ENCODE measurements around the gene TBC1D22A. TPM values are rescaled to one million over a fixed set of nuclear protein-coding genes. Genes with fewer than 3 reads are reported as not detected.
A peak's percentile ranks its signal among the peaks of the same experiment; 100 is the strongest.

The TBC1D22A gene
- total RNA-seq, 1 donor from 2014 or later = 87.8 TPM

DNA sequence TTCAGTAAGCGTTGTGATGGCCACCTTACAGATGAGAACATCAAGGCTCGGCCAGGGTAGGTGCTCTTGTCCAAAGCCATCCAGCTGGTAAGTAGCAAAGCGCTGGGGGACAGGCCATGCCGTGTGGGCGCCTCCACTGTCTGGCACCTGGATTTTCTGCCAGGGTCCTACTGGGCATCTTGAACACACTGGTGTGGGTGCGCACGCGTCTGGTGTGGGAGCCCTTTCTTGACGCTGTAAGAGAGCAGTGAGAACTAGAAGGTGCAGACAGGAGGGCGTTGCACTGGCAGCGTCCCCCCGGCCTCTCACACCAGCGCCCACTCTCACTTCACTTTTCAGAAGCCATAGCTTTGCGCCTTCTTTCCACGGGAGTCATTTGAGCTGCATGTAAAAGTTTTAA lies 296.6 kb downstream of the TBC1D22A start:
- peaks cover 6 to 15% of the 10 kb centered on the region in 2 donors for H3K36me3 ChIP-seq
- TF ChIP-seq, protein P1, sequence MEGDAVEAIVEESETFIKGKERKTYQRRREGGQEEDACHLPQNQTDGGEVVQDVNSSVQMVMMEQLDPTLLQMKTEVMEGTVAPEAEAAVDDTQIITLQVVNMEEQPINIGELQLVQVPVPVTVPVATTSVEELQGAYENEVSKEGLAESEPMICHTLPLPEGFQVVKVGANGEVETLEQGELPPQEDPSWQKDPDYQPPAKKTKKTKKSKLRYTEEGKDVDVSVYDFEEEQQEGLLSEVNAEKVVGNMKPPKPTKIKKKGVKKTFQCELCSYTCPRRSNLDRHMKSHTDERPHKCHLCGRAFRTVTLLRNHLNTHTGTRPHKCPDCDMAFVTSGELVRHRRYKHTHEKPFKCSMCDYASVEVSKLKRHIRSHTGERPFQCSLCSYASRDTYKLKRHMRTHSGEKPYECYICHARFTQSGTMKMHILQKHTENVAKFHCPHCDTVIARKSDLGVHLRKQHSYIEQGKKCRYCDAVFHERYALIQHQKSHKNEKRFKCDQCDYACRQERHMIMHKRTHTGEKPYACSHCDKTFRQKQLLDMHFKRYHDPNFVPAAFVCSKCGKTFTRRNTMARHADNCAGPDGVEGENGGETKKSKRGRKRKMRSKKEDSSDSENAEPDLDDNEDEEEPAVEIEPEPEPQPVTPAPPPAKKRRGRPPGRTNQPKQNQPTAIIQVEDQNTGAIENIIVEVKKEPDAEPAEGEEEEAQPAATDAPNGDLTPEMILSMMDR (IDR thresholded peaks at IDR 0.05) = no peak
- H3K9me3 ChIP-seq = no peaks in the 10 kb centered on the region
- no peak for DNase-seq (ENCODE audit: low spot score in 2 of 2)
- intact Hi-C loops (cut with DNase I) = no loop called here
- no peak overlapping the region for H3K4me3 ChIP-seq
- no peak overlapping the region for H3K27ac ChIP-seq
- H3K27me3 ChIP-seq = no peaks in the 10 kb centered on the region
- no peaks in the 10 kb centered on the region for H3K4me1 ChIP-seq

DNA sequence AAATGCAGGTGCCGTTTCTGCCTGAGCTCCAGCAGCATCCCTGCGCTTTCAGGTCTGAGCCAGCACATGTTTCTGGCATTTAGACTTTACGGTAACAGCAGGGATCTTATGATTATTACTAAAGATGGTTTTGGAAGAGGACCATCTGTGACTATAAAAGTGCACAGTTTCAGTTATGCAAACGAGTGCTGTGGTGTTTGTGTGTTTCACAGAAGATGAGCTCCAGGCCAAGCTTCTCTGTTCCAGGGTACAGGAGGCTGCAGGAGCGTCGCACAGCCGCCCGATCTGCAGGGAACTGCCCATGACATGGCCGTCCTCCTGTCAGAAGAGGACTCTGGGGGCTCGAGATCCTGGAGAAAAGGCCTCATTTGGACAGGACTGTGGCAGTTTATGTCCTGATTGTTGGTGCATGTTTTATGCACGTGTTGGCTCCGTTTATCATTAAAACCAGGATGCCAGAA lies 297.3 kb downstream of the TBC1D22A start:
- Histone ChIP-seq H3K4me1 (no peaks in the 10 kb centered on the region), H3K9me3 (no peaks in the 10 kb centered on the region), H3K27me3 (no peaks in the 10 kb centered on the region), H3K4me3 (no peak overlapping the region), H3K36me3 (peaks cover 6 to 15% of the 10 kb centered on the region in 2 donors), H3K27ac (no peak overlapping the region)
- intact Hi-C loops (cut with DNase I) = no loop called here
- no peak for DNase-seq (ENCODE audit: low spot score in 2 of 2)
- TF ChIP-seq, protein P1 (IDR thresholded peaks at IDR 0.05) = no peak

DNA sequence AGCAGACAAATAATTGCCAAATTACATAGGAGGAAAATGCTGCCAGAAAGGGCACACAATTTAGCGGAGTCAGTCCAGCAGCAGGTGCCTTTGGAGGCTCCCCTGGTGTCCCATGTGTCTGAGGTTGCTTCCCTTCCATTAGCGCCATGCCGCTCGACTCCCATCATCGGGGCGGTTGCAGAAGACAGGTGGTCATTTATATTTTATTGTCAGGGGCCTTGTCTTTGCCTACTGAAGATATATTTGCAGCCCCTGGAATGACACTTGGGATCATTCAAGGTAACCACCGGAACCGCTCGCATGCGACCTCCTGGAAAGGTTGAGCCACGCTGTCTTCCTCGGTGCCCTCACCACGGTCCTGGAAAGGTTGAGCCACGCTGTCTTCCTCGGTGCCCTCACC lies 298.3 kb downstream of the TBC1D22A start:
- Histone ChIP-seq H3K9me3 (no peaks in the 10 kb centered on the region), H3K27me3 (no peaks in the 10 kb centered on the region), H3K36me3 (peaks cover 6 to 15% of the 10 kb centered on the region in 2 donors), H3K4me1 (no peaks in the 10 kb centered on the region), H3K4me3 (no peak overlapping the region), H3K27ac (no peak overlapping the region)
- TF ChIP-seq, protein P1 (IDR thresholded peaks at IDR 0.05) = no peak
- peak in 1 of 2 donors; percentile 28 for DNase-seq (ENCODE audit: low spot score in 2 of 2)
- intact Hi-C loops (cut with DNase I) = no loop called here

DNA sequence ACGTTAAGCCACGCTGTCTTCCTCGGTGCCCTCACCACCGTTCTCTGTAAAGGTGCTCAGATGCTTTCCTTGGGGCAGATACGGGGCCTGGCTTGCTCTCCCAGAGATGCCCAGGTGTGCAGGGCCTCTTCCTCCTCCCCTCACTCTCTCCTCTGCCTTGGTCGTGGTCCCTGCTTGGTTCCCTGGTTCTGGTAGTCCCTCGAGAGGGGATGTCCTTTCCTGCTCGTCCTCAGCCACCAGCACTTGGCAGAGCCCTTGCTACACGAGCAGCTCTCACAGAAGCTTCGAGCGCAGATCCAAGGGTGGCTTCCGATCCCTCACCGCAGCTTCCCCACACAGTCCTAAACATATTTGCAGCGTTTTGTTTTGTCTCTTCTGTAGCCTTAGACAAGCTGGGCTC lies 298.8 kb downstream of the TBC1D22A start:
- Histone ChIP-seq H3K27me3 (no peaks in the 10 kb centered on the region), H3K4me1 (no peaks in the 10 kb centered on the region), H3K9me3 (no peaks in the 10 kb centered on the region), H3K27ac (no peak overlapping the region), H3K4me3 (no peak overlapping the region), H3K36me3 (peaks cover 6 to 15% of the 10 kb centered on the region in 2 donors)
- TF ChIP-seq, protein P1 (IDR thresholded peaks at IDR 0.05) = no peak
- DNase-seq (ENCODE audit: low spot score in 2 of 2) = peak in 1 of 2 donors; percentile 52
- intact Hi-C loops (cut with DNase I) = no loop called here

DNA sequence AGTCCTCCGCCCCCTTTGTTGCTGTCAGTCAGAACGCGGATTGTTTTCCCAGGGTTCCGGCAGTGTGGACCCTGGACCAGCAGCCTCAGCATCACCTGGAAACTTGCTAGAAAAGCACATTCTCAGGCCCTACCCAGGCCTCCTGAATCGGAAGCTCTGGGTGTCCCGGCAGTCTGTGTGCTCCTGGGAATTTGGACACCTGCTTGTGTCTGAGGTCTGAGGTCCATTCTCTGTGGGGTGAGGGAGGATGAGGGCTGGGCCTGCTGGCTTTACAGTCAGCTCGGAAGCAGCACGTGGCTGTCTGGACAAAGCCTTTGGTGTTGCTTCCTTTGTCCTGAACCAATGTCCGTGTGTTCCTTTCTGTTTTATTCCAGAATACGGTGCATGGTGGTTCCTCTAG lies 299.7 kb downstream of the TBC1D22A start:
- H3K9me3 ChIP-seq = no peaks in the 10 kb centered on the region

More for the DNA sequence above, 299.7 kb downstream of the TBC1D22A start:
- Histone ChIP-seq H3K4me1 (no peaks in the 10 kb centered on the region), H3K4me3 (no peak overlapping the region), H3K27ac (no peak overlapping the region), H3K27me3 (no peaks in the 10 kb centered on the region), H3K36me3 (peaks cover 6 to 15% of the 10 kb centered on the region in 2 donors)
- peak in 1 of 2 donors; percentile 41 for DNase-seq (ENCODE audit: low spot score in 2 of 2)
- TF ChIP-seq, protein P1 (IDR thresholded peaks at IDR 0.05) = no peak
- intact Hi-C loops (cut with DNase I) = no loop called here

Data from ascending aorta (tissue), 2 donors.